A549 (cell line): Measurements from ENCODE around the gene YBEY. TPM values are rescaled to one million over a fixed set of nuclear protein-coding genes. Genes with fewer than 3 reads are reported as not detected.

ENCODE experiments used
- ATAC-seq, 2 experiments: fragments of 200-7000 bp in 1 of 2; fragments of >200 bp in 1 of 2; cut with Nextera tagmentation in 1 of 2; cut with Tn5 transposase in 1 of 2; 3 replicates each; pipeline versions ENCODE4 v1.8.0 to v1.9.1; 2018 to 2020; ENCODE audit warnings: mild to moderate bottlenecking in 1 of 2, moderate library complexity in 1 of 2
- CTCF ChIA-PET: fragments of 300-600 bp; sonication (Branson Sonifier 250); formaldehyde crosslinking; extraction: SDS; loops from one replicate; lab custom pipeline; 2021; ENCODE audit warnings: antibody characterized with exemption, inconsistent platforms; lab: Yijun Ruan, JAX
- POLR2A ChIA-PET: fragments of 350-600 bp; formaldehyde crosslinking; extraction: SDS; loops from one replicate; lab custom pipeline; 2021; ENCODE audit warnings: antibody characterized with exemption, inconsistent platforms; lab: Yijun Ruan, JAX
- DNase-seq, 2 experiments: peaks; one replicate each; pipeline versions ENCODE4 v3.0.0 to v3.0.0-alpha.2; 2011 to 2016; ENCODE audit warnings: low read depth in 1 of 2, low spot score in 1 of 2
- FAIRE-seq: peaks from 2 replicates; lab custom pipeline; 2011; peaks lifted over from hg19 to GRCh38; lab: Jason Lieb, UNC
- H3K27ac ChIP-seq, 2 experiments: fragments of >200 bp; sonication (Bioruptor Twin); formaldehyde crosslinking; 3 replicates each; pipeline ENCODE4 v1.5.1; 2016 to 2017
- H3K4me1 ChIP-seq: fragments of >200 bp; sonication (Bioruptor Twin); formaldehyde crosslinking; 3 replicates; pipeline ENCODE4 v1.6.1; 2016
- H3K4me2 ChIP-seq: fragments of >200 bp; sonication (Bioruptor Twin); formaldehyde crosslinking; 3 replicates; pipeline ENCODE4 v1.6.1; 2016
- H3K4me3 ChIP-seq: fragments of >200 bp; sonication (Bioruptor Twin); formaldehyde crosslinking; 3 replicates; pipeline ENCODE4 v1.5.1; 2016
- H3K9me3 ChIP-seq: fragments of >200 bp; sonication (Bioruptor Twin); formaldehyde crosslinking; 3 replicates; pipeline ENCODE4 v1.6.1; 2016
- CBX8 ChIP-seq: fragments of 200-600 bp; sonication (generic); IDR thresholded peaks from 2 replicates; pipeline ENCODE4 v1.6.1; 2016
- CEBPB ChIP-seq, 2 experiments: fragments of >200 bp in 1 of 2; sonication (Bioruptor Twin) in 1 of 2; formaldehyde crosslinking in 1 of 2; IDR thresholded peaks; 2 replicates each; pipeline ENCODE4 v1.6.1; 2012 to 2016
- CHD2 ChIP-seq: fragments of 150-350 bp; IDR thresholded peaks from 2 replicates; pipeline ENCODE4 v1.6.1; 2014; ENCODE audit warnings: low read length; ENCODE audit not compliant: partially characterized antibody
- CHD4 ChIP-seq: fragments of 200-600 bp; sonication (generic); IDR thresholded peaks from 2 replicates; pipeline ENCODE4 v1.6.1; 2016; ENCODE audit warnings: antibody characterized with exemption, mild to moderate bottlenecking, borderline replicate concordance
- EHMT2 ChIP-seq: fragments of 200-600 bp; sonication (generic); IDR thresholded peaks from 2 replicates; pipeline ENCODE4 v1.6.1; 2016; ENCODE audit warnings: antibody characterized with exemption, low read depth, mild to moderate bottlenecking, moderate library complexity
- ESRRA ChIP-seq: fragments of 150-350 bp; IDR thresholded peaks from 2 replicates; pipeline ENCODE4 v1.6.1; 2014; ENCODE audit warnings: mild to moderate bottlenecking, low read length, borderline replicate concordance
- HOXA7 ChIP-seq: fragments of 250-450 bp; sonication (Bioruptor Pico); IDR thresholded peaks from 2 replicates; pipeline ENCODE4 v1.5.0; 2020; ENCODE audit warnings: mild to moderate bottlenecking, moderate library complexity
- HOXB5 ChIP-seq: fragments of 250-450 bp; sonication (Bioruptor Pico); IDR thresholded peaks from 2 replicates; pipeline ENCODE4 v1.5.0; 2020; ENCODE audit warnings: mild to moderate bottlenecking, moderate library complexity
- JUN ChIP-seq, 2 experiments: fragments of >200 bp; sonication (Bioruptor Twin); formaldehyde crosslinking; IDR thresholded peaks; 2 replicates in 1 of 2; 3 replicates in 1 of 2; pipeline ENCODE4 v1.6.1; 2016 to 2017
- JUNB ChIP-seq: fragments of >200 bp; sonication (Bioruptor Twin); formaldehyde crosslinking; IDR thresholded peaks from 2 replicates; pipeline ENCODE4 v1.6.1; 2016
- KDM5A ChIP-seq: fragments of 200-600 bp; sonication (generic); IDR thresholded peaks from 2 replicates; pipeline ENCODE4 v1.6.1; 2016; ENCODE audit warnings: antibody characterized with exemption, mild to moderate bottlenecking
- MAFK ChIP-seq: fragments of 450-650 bp; IDR thresholded peaks from 2 replicates; pipeline ENCODE4 v1.6.1; 2014; ENCODE audit not compliant: partially characterized antibody
- MAX ChIP-seq: IDR thresholded peaks from 2 replicates; pipeline ENCODE4 v1.6.1; 2012
- NR3C1 ChIP-seq: fragments of >200 bp; sonication (Bioruptor Twin); formaldehyde crosslinking; IDR thresholded peaks from 3 replicates; pipeline ENCODE4 v1.6.1; 2017
- PBX3 ChIP-seq: IDR thresholded peaks from 2 replicates; pipeline ENCODE4 v1.6.1; 2012
- PHF8 ChIP-seq: fragments of 200-600 bp; sonication (generic); IDR thresholded peaks from 2 replicates; pipeline ENCODE4 v1.6.1; 2016; ENCODE audit warnings: low read depth, mild to moderate bottlenecking, antibody characterized with exemption, moderate library complexity, borderline replicate concordance
- POLR2AphosphoS2 ChIP-seq: conservative IDR thresholded peaks from 2 replicates; pipeline ENCODE4 v1.6.1; 2012; ENCODE audit warnings: low read length, improper control_type of control experiment, inconsistent platforms
- REST ChIP-seq: fragments of 200-600 bp; sonication (generic); IDR thresholded peaks from 2 replicates; pipeline ENCODE4 v1.6.1; 2016; ENCODE audit warnings: antibody characterized with exemption, mild to moderate bottlenecking, moderate library complexity
- RNF2 ChIP-seq: fragments of 200-600 bp; sonication (generic); IDR thresholded peaks from 2 replicates; pipeline ENCODE4 v1.6.1; 2016; ENCODE audit warnings: low read depth, mild to moderate bottlenecking, antibody characterized with exemption, moderate library complexity, borderline replicate concordance
- TFCP2L1 ChIP-seq: fragments of 250-450 bp; sonication (Bioruptor Pico); IDR thresholded peaks from 2 replicates; pipeline ENCODE4 v1.5.0; 2021; ENCODE audit warnings: mild to moderate bottlenecking
- TP53 ChIP-seq: fragments of 250-450 bp; sonication (Bioruptor Pico); IDR thresholded peaks from 2 replicates; pipeline ENCODE4 v1.5.0; 2021; ENCODE audit warnings: mild to moderate bottlenecking, moderate library complexity
- USF2 ChIP-seq: fragments of 450-650 bp; IDR thresholded peaks from 2 replicates; pipeline ENCODE4 v1.6.1; 2014; ENCODE audit warnings: antibody characterized with exemption
- ZFP36 ChIP-seq: fragments of 450-650 bp; IDR thresholded peaks from 2 replicates; pipeline ENCODE4 v1.6.1; 2014; ENCODE audit warnings: borderline replicate concordance; ENCODE audit not compliant: partially characterized antibody
- ZNF302 ChIP-seq: fragments of 250-450 bp; sonication (Bioruptor Pico); IDR thresholded peaks from 2 replicates; pipeline ENCODE4 v1.9.0; 2021; ENCODE audit warnings: inconsistent platforms, mild to moderate bottlenecking, moderate library complexity
- ZSCAN20 ChIP-seq: fragments of 250-450 bp; sonication (Bioruptor Pico); IDR thresholded peaks from 2 replicates; pipeline ENCODE4 v1.8.0; 2022; ENCODE audit warnings: mild to moderate bottlenecking, moderate library complexity
- WGBS: methylation state at CpG from one replicate; pipeline ENCODE4 v1.1.6; 2017; ENCODE audit errors: missing lambda C conversion rate; 5-methylcytosine and 5-hydroxymethylcytosine counted together
- polyA plus RNA-seq, 4 experiments: library from polyadenylated mRNA; depleted of rRNA in 3 of 4; stranded (reverse); fragments of >200 nt; fragmentation: RNase III in 1 of 4; extraction: RNeasy Plus Mini Kit Qiagen cat#74134 plus additional on column Dnase treatment in 1 of 4; gene quantifications; 2 replicates in 3 of 4; 3 replicates in 1 of 4; pipeline ENCODE4 v1.2.3, GENCODE V29; 2011 to 2017

Gene YBEY
- polyA plus RNA-seq, 2 of the 4 experiments (the other 2 are of a cell fraction): 31.8 to 45.4 TPM

GRCh38 chr21:46345861-46346260 lies 59.7 kb downstream of the YBEY start (continued):
- TF ChIP-seq MAX: no peak
- TF ChIP-seq JUN (IDR thresholded peaks at IDR 0.05): no peak
- no peak for TF ChIP-seq PHF8
- TF ChIP-seq POLR2AphosphoS2: no peak
- no peak for TF ChIP-seq USF2

- Histone ChIP-seq H3K9me3 (no peaks in the 10 kb centered on the region), H3K4me2 (no peak overlapping the region), H3K4me3 (no peak overlapping the region), H3K4me1 (no peaks in the 10 kb centered on the region), H3K27ac (no peak overlapping the region)
- ATAC-seq (no peak), FAIRE-seq (no peak), DNase-seq (no peak)
- CTCF ChIA-PET: interaction anchor here (0.5 to 0.9 kb wide), 2 partner anchors 10 to 12 kb away, joined by 3 read pairs; no protein-coding TSS in a partner anchor
- WGBS: 94% methylated on average over 18 of the region's 34 CpGs
- POLR2A ChIA-PET: no interaction called here
- TF ChIP-seq HOXA7 (CRISPR knock-in tag): no peak
- no peak for TF ChIP-seq RNF2
- TF ChIP-seq EHMT2: no peak
- no peak for TF ChIP-seq CHD2
- no peak for TF ChIP-seq TFCP2L1
- no peak for TF ChIP-seq JUNB
- TF ChIP-seq ZSCAN20: no peak
- no peak for TF ChIP-seq TP53 (CRISPR knock-in tag)
- TF ChIP-seq ZFP36: no peak
- TF ChIP-seq NR3C1: no peak
- TF ChIP-seq CHD4: no peak
- TF ChIP-seq ZNF302: no peak
- no peak for TF ChIP-seq REST
- no peak for TF ChIP-seq CBX8
Observed at GRCh38 chr21:46346296-46347202, 60.4 kb downstream of the YBEY start.

GRCh38 chr21:46347203-46347550 lies 61.0 kb downstream of the YBEY start:
- no peak for DNase-seq
- no peak overlapping the region for H3K4me3 ChIP-seq
- H3K27ac ChIP-seq: no peak overlapping the region
- no peaks in the 10 kb centered on the region for H3K4me1 ChIP-seq
- POLR2A ChIA-PET: no interaction called here
- no peak for ATAC-seq
- no peaks in the 10 kb centered on the region for H3K9me3 ChIP-seq
- FAIRE-seq: no peak
- WGBS: 69% methylated on average over 10 of the region's 10 CpGs
- CTCF ChIA-PET: interaction anchor here (0.7 to 1.2 kb wide), 5 partner anchors 11 to 64 kb away, joined by 3 to 7 read pairs (median 3); no protein-coding TSS in a partner anchor
- H3K4me2 ChIP-seq: no peak overlapping the region
- no peak for TF ChIP-seq MAFK
- TF ChIP-seq TFCP2L1: no peak
- TF ChIP-seq HOXB5: no peak
- no peak for TF ChIP-seq REST
- TF ChIP-seq ESRRA: no peak
- TF ChIP-seq CEBPB (IDR thresholded peaks at IDR 0.05): no peak
- TF ChIP-seq POLR2AphosphoS2: no peak
- TF ChIP-seq PBX3: no peak
- no peak for TF ChIP-seq KDM5A
- no peak for TF ChIP-seq CHD2
- TF ChIP-seq ZFP36: no peak
- no peak for TF ChIP-seq MAX
